Panc1 (cell line): ENCODE data around the gene MYH14. TPM values are rescaled to one million over a fixed set of nuclear protein-coding genes. Genes with fewer than 3 reads are reported as not detected.

Experiments used
- ATAC-seq: fragments of 200-7000 bp; cut with Tn5 transposase; 2 replicates; pipeline ENCODE4 v1.9.1; 2020; ENCODE audit warnings: mild to moderate bottlenecking, moderate library complexity
- BruUV-seq: library from RNA; stranded (reverse); fragments of 400-500 nt; replicated peaks from 2 replicates; lab custom pipeline; 2021; lab: Mats Ljungman, UMichigan
- CTCF ChIA-PET: fragments of 300-600 bp; sonication (Branson Sonifier 250); formaldehyde crosslinking; loops from one replicate; lab custom pipeline; 2022; ENCODE audit warnings: antibody characterized with exemption; lab: Charles Lee
- POLR2A ChIA-PET: fragments of 300-600 bp; sonication (Branson Sonifier 250); formaldehyde crosslinking; loops from one replicate; lab custom pipeline; 2022; ENCODE audit warnings: antibody characterized with exemption; lab: Charles Lee
- DNase-seq: peaks from one replicate; pipeline ENCODE4 v3.0.0-alpha.2; 2010; ENCODE audit warnings: low read depth, low spot score
- H3K27ac ChIP-seq: 2 replicates; pipeline ENCODE4 v1.5.1; 2011; ENCODE audit warnings: mild to moderate bottlenecking, low read length, inconsistent platforms
- H3K27me3 ChIP-seq: fragments of 200-500 bp; sonication (Bioruptor generic); 2 replicates; pipeline ENCODE4 v1.6.0; 2014; ENCODE audit warnings: low read length, inconsistent platforms; ENCODE audit not compliant: control insufficient read depth, insufficient read depth
- H3K36me3 ChIP-seq: fragments of 200-500 bp; sonication (Bioruptor generic); 2 replicates; pipeline ENCODE4 v1.5.1; 2014; ENCODE audit warnings: inconsistent platforms, mild to moderate bottlenecking, low read length, moderate library complexity; ENCODE audit not compliant: control insufficient read depth, insufficient read depth
- H3K4me1 ChIP-seq: 2 replicates; pipeline ENCODE4 v1.5.1; 2011; ENCODE audit warnings: inconsistent platforms, mild to moderate bottlenecking, low read length, moderate library complexity; ENCODE audit not compliant: control insufficient read depth, insufficient read depth
- H3K4me3 ChIP-seq, 2 experiments: 2 replicates each; pipeline ENCODE4 v1.5.1; 2011 to 2012; ENCODE audit warnings: low read depth in 2 of 2, low read length in 2 of 2, mild to moderate bottlenecking in 2 of 2, inconsistent platforms in 1 of 2, moderate library complexity in 1 of 2
- H3K9me3 ChIP-seq: fragments of 200-500 bp; sonication (Bioruptor generic); 2 replicates; pipeline ENCODE4 v1.5.1; 2014; ENCODE audit warnings: low read depth, mild to moderate bottlenecking, inconsistent platforms, low read length, moderate library complexity; ENCODE audit not compliant: control insufficient read depth, insufficient read depth
- CTCF ChIP-seq: fragments of 450-650 bp; IDR thresholded peaks from 2 replicates; pipeline ENCODE4 v1.5.1; 2017; ENCODE audit warnings: mild to moderate bottlenecking
- POLR2AphosphoS5 ChIP-seq: IDR thresholded peaks from 2 replicates; pipeline ENCODE4 v1.6.1; 2012; ENCODE audit warnings: mild to moderate bottlenecking, low read depth, low read length, moderate library complexity
- REST ChIP-seq, 2 experiments: IDR thresholded peaks; 2 replicates each; pipeline ENCODE4 v1.6.1; 2011 to 2012; ENCODE audit warnings: low read depth in 2 of 2, control low read depth in 1 of 2, low read length in 1 of 2, mild to moderate bottlenecking in 1 of 2, moderate library complexity in 1 of 2; ENCODE audit not compliant: insufficient read depth in 1 of 2
- SIN3A ChIP-seq: IDR thresholded peaks from 2 replicates; pipeline ENCODE4 v1.6.1; 2012; ENCODE audit warnings: low read depth, mild to moderate bottlenecking, low read length, moderate library complexity, borderline replicate concordance; ENCODE audit not compliant: insufficient read depth
- TCF7L2 ChIP-seq: IDR thresholded peaks from 2 replicates; pipeline ENCODE4 v1.6.1; 2011; ENCODE audit warnings: mild to moderate bottlenecking, low read depth, low read length, inconsistent platforms
- in situ Hi-C: cut with HindIII; loops from 2 replicates; pipeline ENCODE4 v1.10.0; 2016; ENCODE audit warnings: low sequenced_read_pairs, low pct_unique_long_range_greater_than_20kb
- intact Hi-C: fragments of 100-400 bp; cut with micrococcal nuclease; formaldehyde crosslinking; loops from one replicate; pipeline ENCODE4 v1.10.0; 2022; ENCODE audit not compliant: unreplicated experiment
- total RNA-seq: library from RNA; stranded (reverse); gene quantifications from one replicate; pipeline ENCODE4 v1.2.1, GENCODE V29; 2021; ENCODE audit not compliant: unreplicated experiment

Gene MYH14
- total RNA-seq, 1 experiment from 2014 or later, result 23.8 TPM

- in situ Hi-C loops (no loop called here), intact Hi-C loops (no loop called here)
- DNase-seq (no peak), ATAC-seq (no peak)
- TF ChIP-seq CTCF (no peak), TCF7L2 (no peak), POLR2AphosphoS5 (no peak)
- Histone ChIP-seq H3K9me3 (no peaks in the 10 kb centered on the region), H3K36me3 (no peaks in the 10 kb centered on the region), H3K27me3 (no peaks in the 10 kb centered on the region), H3K27ac (no peak overlapping the region), H3K4me1 (no peaks in the 10 kb centered on the region), H3K4me3 (no peak overlapping the region)
- POLR2A ChIA-PET, result interaction anchor here (0.7 to 0.8 kb wide), 2 partner anchors 9 to 20 kb away, joined by 3 to 6 read pairs; no protein-coding TSS in a partner anchor
- no TSS peak for BruUV-seq
- CTCF ChIA-PET, result interaction anchor here (0.6 kb wide), 1 partner anchor 60 kb away, joined by 3 read pairs; no protein-coding TSS in a partner anchor
Observed at GRCh38 chr19:50172726-50173125, 30.7 kb upstream of the MYH14 start.

- H3K27me3 ChIP-seq, result no peaks in the 10 kb centered on the region
- H3K4me3 ChIP-seq, result no peak overlapping the region
- no peak for DNase-seq
- H3K4me1 ChIP-seq, result no peaks in the 10 kb centered on the region
- no peak overlapping the region for H3K27ac ChIP-seq
- no peaks in the 10 kb centered on the region for H3K36me3 ChIP-seq
- ATAC-seq, result no peak
- intact Hi-C loops, result no loop called here
- in situ Hi-C loops, result no loop called here
- CTCF ChIA-PET, result interaction anchor here (0.6 kb wide), 1 partner anchor 60 kb away, joined by 3 read pairs; no protein-coding TSS in a partner anchor
- H3K9me3 ChIP-seq, result no peaks in the 10 kb centered on the region
- no TSS peak for BruUV-seq
- TF ChIP-seq REST (IDR thresholded peaks at IDR 0.05; ENCODE audit: insufficient read depth in 1 of 2, low read depth in 2 of 2, low read length in 1 of 2) (no peak), TCF7L2 (no peak), POLR2AphosphoS5 (no peak), CTCF (no peak), SIN3A (no peak)
- POLR2A ChIA-PET, result no interaction called here
Observed at GRCh38 chr19:50173127-50173526, 30.3 kb upstream of the MYH14 start.
